Activated CD4-positive, alpha-beta T cell treated with anti-CD3 and anti-CD28 coated beads, Interleukin-2, amount 10 ng/mL, durations not matched to agents 7 days and 5 days (primary cell): ENCODE data around the gene KCNJ6. TPM values are rescaled to one million over a fixed set of nuclear protein-coding genes. Genes with fewer than 3 reads are reported as not detected.
"Not testable (repeated sequence)": the region's sequence is repeated elsewhere in the genome, so short reads cannot be mapped to it uniquely, and the experiment has no call there.

Source experiments
- CTCF ChIA-PET: fragments of 350-600 bp; sonication (Branson Sonifier 250); formaldehyde crosslinking; loops from one replicate; lab custom pipeline; 2021; ENCODE audit warnings: antibody characterized with exemption; lab: Charles Lee
- POLR2A ChIA-PET: fragments of 350-600 bp; sonication (Branson Sonifier 250); formaldehyde crosslinking; loops from one replicate; lab custom pipeline; 2021; ENCODE audit warnings: antibody characterized with exemption; lab: Charles Lee
- DNase-seq: peaks from one replicate; pipeline ENCODE4 v3.0.0-alpha.2; 2020
- H3K27ac Mint-ChIP-seq: one replicate; pipeline ENCODE4 v1.8.0; 2021; ENCODE audit warnings: mild to moderate bottlenecking, moderate library complexity, mixed read lengths
- H3K27me3 Mint-ChIP-seq: one replicate; pipeline ENCODE4 v1.8.0; 2021; ENCODE audit warnings: mixed read lengths
- H3K36me3 Mint-ChIP-seq: one replicate; pipeline ENCODE4 v1.8.0; 2021; ENCODE audit warnings: low read depth, mixed read lengths
- H3K4me1 Mint-ChIP-seq: one replicate; pipeline ENCODE4 v1.8.0; 2021; ENCODE audit warnings: mixed read lengths
- H3K4me3 Mint-ChIP-seq: one replicate; pipeline ENCODE4 v1.8.0; 2021; ENCODE audit warnings: mild to moderate bottlenecking, moderate library complexity, mixed read lengths
- H3K9me3 Mint-ChIP-seq: one replicate; pipeline ENCODE4 v1.8.0; 2021; ENCODE audit warnings: mixed read lengths
- total RNA-seq, 2 experiments: library from RNA; stranded (reverse); gene quantifications; one replicate each; pipeline ENCODE4 v1.2.3, GENCODE V29; 2021

Gene KCNJ6
- total RNA-seq, 2 experiments from 2014 or later, result not detected

- POLR2A ChIA-PET, DNase-seq, H3K27me3 Mint-ChIP-seq, H3K4me3 Mint-ChIP-seq, H3K27ac Mint-ChIP-seq, H3K4me1 Mint-ChIP-seq, CTCF ChIA-PET, H3K9me3 Mint-ChIP-seq, H3K36me3 Mint-ChIP-seq: not testable (repeated sequence)
Observed at GRCh38 chr21:37590836-37591235, 325.4 kb downstream of the KCNJ6 start.

- H3K4me1 Mint-ChIP-seq, CTCF ChIA-PET, H3K36me3 Mint-ChIP-seq, H3K4me3 Mint-ChIP-seq, H3K9me3 Mint-ChIP-seq, POLR2A ChIA-PET, H3K27ac Mint-ChIP-seq, H3K27me3 Mint-ChIP-seq, DNase-seq: not testable (repeated sequence)
Observed at GRCh38 chr21:37588644-37589043, 327.6 kb downstream of the KCNJ6 start.

GRCh38 chr21:37587635-37588177, 328.6 kb downstream of the KCNJ6 start:
- no peak for DNase-seq
- H3K4me1 Mint-ChIP-seq, result no peaks in the 10 kb centered on the region
- no peaks in the 10 kb centered on the region for H3K9me3 Mint-ChIP-seq
- H3K4me3 Mint-ChIP-seq, result no peak overlapping the region
- H3K27me3 Mint-ChIP-seq, result no peaks in the 10 kb centered on the region
- CTCF ChIA-PET, result no interaction called here
- POLR2A ChIA-PET, result no interaction called here
- no peaks in the 10 kb centered on the region for H3K36me3 Mint-ChIP-seq
- H3K27ac Mint-ChIP-seq, result no peak overlapping the region

- Mint-ChIP-seq H3K9me3 (no peaks in the 10 kb centered on the region), H3K27ac (no peak overlapping the region), H3K36me3 (no peaks in the 10 kb centered on the region), H3K4me3 (no peak overlapping the region), H3K4me1 (no peaks in the 10 kb centered on the region), H3K27me3 (no peaks in the 10 kb centered on the region)
- ChIA-PET POLR2A (no interaction called here), CTCF (no interaction called here)
- no peak for DNase-seq
Observed at GRCh38 chr21:37587203-37587602, 329.1 kb downstream of the KCNJ6 start.

- Mint-ChIP-seq H3K27ac (no peak overlapping the region), H3K4me3 (no peak overlapping the region), H3K27me3 (peaks cover 9% of the 10 kb centered on the region), H3K9me3 (peaks cover 11% of the 10 kb centered on the region), H3K36me3 (peaks cover 3% of the 10 kb centered on the region), H3K4me1 (no peaks in the 10 kb centered on the region)
- ChIA-PET CTCF (interaction anchor here (0.6 kb wide), 1 partner anchor 504 kb away, joined by 4 read pairs; no protein-coding TSS in a partner anchor), POLR2A (no interaction called here)
- DNase-seq, result no peak
Observed at GRCh38 chr21:37582590-37582989, 333.7 kb downstream of the KCNJ6 start.

- no peak overlapping the region for H3K27ac Mint-ChIP-seq
- ChIA-PET CTCF (no interaction called here), POLR2A (no interaction called here)
- DNase-seq, result no peak
- H3K4me1 Mint-ChIP-seq, result no peaks in the 10 kb centered on the region
- peaks cover 3% of the 10 kb centered on the region for H3K36me3 Mint-ChIP-seq
- peaks cover 11% of the 10 kb centered on the region for H3K9me3 Mint-ChIP-seq
- H3K27me3 Mint-ChIP-seq, result peaks cover 9% of the 10 kb centered on the region
- no peak overlapping the region for H3K4me3 Mint-ChIP-seq
Observed at GRCh38 chr21:37580666-37581065, 335.6 kb downstream of the KCNJ6 start.

- ChIA-PET POLR2A (no interaction called here), CTCF (no interaction called here)
- Mint-ChIP-seq H3K27ac (no peak overlapping the region), H3K4me3 (no peak overlapping the region), H3K9me3 (peaks cover 11% of the 10 kb centered on the region), H3K4me1 (no peaks in the 10 kb centered on the region), H3K36me3 (peaks cover 3% of the 10 kb centered on the region), H3K27me3 (peaks cover 9% of the 10 kb centered on the region)
- DNase-seq, result no peak
Observed at GRCh38 chr21:37579356-37579755, 336.9 kb downstream of the KCNJ6 start.

- Mint-ChIP-seq H3K27ac (no peak overlapping the region), H3K27me3 (peaks cover 9% of the 10 kb centered on the region), H3K4me1 (no peaks in the 10 kb centered on the region), H3K36me3 (peaks cover 3% of the 10 kb centered on the region), H3K9me3 (peaks cover 11% of the 10 kb centered on the region), H3K4me3 (no peak overlapping the region)
- POLR2A ChIA-PET, result no interaction called here
- no peak for DNase-seq
- CTCF ChIA-PET, result no interaction called here
Observed at GRCh38 chr21:37578471-37579126, 337.7 kb downstream of the KCNJ6 start.

GRCh38 chr21:37576929-37577328, 339.3 kb downstream of the KCNJ6 start:
- DNase-seq, H3K4me1 Mint-ChIP-seq, POLR2A ChIA-PET, CTCF ChIA-PET, H3K27me3 Mint-ChIP-seq, H3K27ac Mint-ChIP-seq, H3K4me3 Mint-ChIP-seq, H3K36me3 Mint-ChIP-seq: not testable (repeated sequence)
- peaks cover 11% of the 10 kb centered on the region for H3K9me3 Mint-ChIP-seq

GRCh38 chr21:37575580-37575979, 340.7 kb downstream of the KCNJ6 start:
- H3K4me1 Mint-ChIP-seq, result no peaks in the 10 kb centered on the region
- DNase-seq, result no peak
- H3K9me3 Mint-ChIP-seq, result peaks cover 10% of the 10 kb centered on the region
- H3K4me3 Mint-ChIP-seq, result no peak overlapping the region
- H3K27me3 Mint-ChIP-seq, result peaks cover 12% of the 10 kb centered on the region
- H3K36me3 Mint-ChIP-seq, result peaks cover 3% of the 10 kb centered on the region
- POLR2A ChIA-PET, result no interaction called here
- H3K27ac Mint-ChIP-seq, result no peak overlapping the region
- CTCF ChIA-PET, result no interaction called here

GRCh38 chr21:37574751-37575150, 341.5 kb downstream of the KCNJ6 start:
- no peak overlapping the region for H3K27ac Mint-ChIP-seq
- DNase-seq, result no peak
- peaks cover 3% of the 10 kb centered on the region for H3K36me3 Mint-ChIP-seq
- no peaks in the 10 kb centered on the region for H3K4me1 Mint-ChIP-seq
- H3K4me3 Mint-ChIP-seq, result no peak overlapping the region
- peaks cover 10% of the 10 kb centered on the region for H3K27me3 Mint-ChIP-seq
- CTCF ChIA-PET, result interaction anchor here (0.5 to 1.3 kb wide), 2 partner anchors 10 to 1194 kb away, joined by 3 to 11 read pairs; no protein-coding TSS in a partner anchor
- H3K9me3 Mint-ChIP-seq, result peaks cover 10% of the 10 kb centered on the region
- POLR2A ChIA-PET, result no interaction called here

GRCh38 chr21:37574316-37574715, 341.9 kb downstream of the KCNJ6 start:
- H3K9me3 Mint-ChIP-seq, result peaks cover 8% of the 10 kb centered on the region
- CTCF ChIA-PET, result interaction anchor here (1.3 kb wide), 1 partner anchor 9 kb away, joined by 11 read pairs; no protein-coding TSS in a partner anchor
- peaks cover 3% of the 10 kb centered on the region for H3K36me3 Mint-ChIP-seq
- H3K4me3 Mint-ChIP-seq, result no peak overlapping the region
- H3K4me1 Mint-ChIP-seq, result no peaks in the 10 kb centered on the region
- DNase-seq, result no peak
- no peak overlapping the region for H3K27ac Mint-ChIP-seq
- POLR2A ChIA-PET, result no interaction called here
- H3K27me3 Mint-ChIP-seq, result peaks cover 8% of the 10 kb centered on the region

- H3K9me3 Mint-ChIP-seq, result no peaks in the 10 kb centered on the region
- H3K27me3 Mint-ChIP-seq, result peaks cover 9% of the 10 kb centered on the region
- CTCF ChIA-PET, result no interaction called here
- no peak overlapping the region for H3K4me3 Mint-ChIP-seq
- no peaks in the 10 kb centered on the region for H3K36me3 Mint-ChIP-seq
- POLR2A ChIA-PET, result no interaction called here
- H3K4me1 Mint-ChIP-seq, result no peaks in the 10 kb centered on the region
- DNase-seq, result no peak
- no peak overlapping the region for H3K27ac Mint-ChIP-seq
Observed at GRCh38 chr21:37571442-37571841, 344.8 kb downstream of the KCNJ6 start.

- POLR2A ChIA-PET, result no interaction called here
- peaks cover 9% of the 10 kb centered on the region for H3K27me3 Mint-ChIP-seq
- H3K4me3 Mint-ChIP-seq, result no peak overlapping the region
- CTCF ChIA-PET, result no interaction called here
- H3K36me3 Mint-ChIP-seq, result no peaks in the 10 kb centered on the region
- H3K27ac Mint-ChIP-seq, result no peak overlapping the region
- peaks cover 22% of the 10 kb centered on the region for H3K4me1 Mint-ChIP-seq
- no peaks in the 10 kb centered on the region for H3K9me3 Mint-ChIP-seq
- no peak for DNase-seq
Observed at GRCh38 chr21:37568916-37569315, 347.3 kb downstream of the KCNJ6 start.
